ENCODE measurements around the gene MDFI. TPM values are rescaled to one million over a fixed set of nuclear protein-coding genes. Genes with fewer than 3 reads are reported as not detected.
"Not testable (repeated sequence)": the region's sequence is repeated elsewhere in the genome, so short reads cannot be mapped to it uniquely, and the experiment has no call there.

MDFI gene
- total and polyA plus RNA-seq, 8 donors, result 25.9 to 139 (median 108) TPM

- Histone ChIP-seq H3K4me3 (no peak overlapping the region), H3K36me3 (no peaks in the 10 kb centered on the region), H3K27ac (no peak overlapping the region), H3K9me3 (peaks cover 0 to 5% of the 10 kb centered on the region in 2 donors), H3K4me1 (no peaks in the 10 kb centered on the region), H3K27me3 (no peaks in the 10 kb centered on the region)
- ATAC-seq, result no peak
- TF ChIP-seq CTCF (IDR thresholded peaks at IDR 0.05), result no peak
- intact Hi-C loops (cut with DNase I), result no loop called here
- no peak for DNase-seq
Observed at GRCh38 chr6:41618598-41618997, 19.7 kb upstream of the MDFI start.

- H3K4me1 ChIP-seq; DNase-seq; H3K27ac ChIP-seq; H3K4me3 ChIP-seq; H3K36me3 ChIP-seq; intact Hi-C loops (cut with DNase I); H3K9me3 ChIP-seq; ATAC-seq; H3K27me3 ChIP-seq: not testable (repeated sequence)
Observed at GRCh38 chr6:41619193-41619592, 19.1 kb upstream of the MDFI start.

GRCh38 chr6:41621367-41621766, 16.9 kb upstream of the MDFI start:
- H3K27ac ChIP-seq, result no peak overlapping the region
- H3K4me1 ChIP-seq, result no peaks in the 10 kb centered on the region
- no peaks in the 10 kb centered on the region for H3K36me3 ChIP-seq
- DNase-seq, result no peak
- no peaks in the 10 kb centered on the region for H3K27me3 ChIP-seq
- no peak for ATAC-seq
- TF ChIP-seq CTCF (IDR thresholded peaks at IDR 0.05), result no peak
- H3K4me3 ChIP-seq, result no peak overlapping the region
- peaks cover 0 to 5% of the 10 kb centered on the region in 2 donors for H3K9me3 ChIP-seq
- intact Hi-C loops (cut with DNase I), result no loop called here

DNA sequence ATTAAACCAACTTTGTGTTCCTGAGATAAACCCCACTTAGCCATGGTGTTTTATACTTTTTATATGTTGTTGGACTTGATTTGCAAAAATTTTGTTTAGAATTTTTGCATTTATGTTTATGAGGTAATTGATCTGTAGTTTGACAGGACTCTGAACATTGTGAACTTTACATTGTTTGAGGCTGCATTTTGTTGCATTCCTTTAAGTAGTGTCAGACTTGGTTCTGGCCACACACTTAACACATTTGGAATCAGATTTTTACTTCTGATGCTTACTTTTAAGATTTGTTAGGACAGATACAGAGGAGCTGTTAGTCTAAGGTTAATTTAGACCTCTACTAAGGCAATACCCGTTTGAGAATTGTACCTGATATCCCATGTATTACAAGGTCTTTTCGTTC, 16.5 kb upstream of the MDFI start:
- intact Hi-C loops (cut with DNase I), result no loop called here
- no peak for DNase-seq
- peaks cover 0 to 5% of the 10 kb centered on the region in 2 donors for H3K9me3 ChIP-seq
- no peak overlapping the region for H3K4me3 ChIP-seq
- no peaks in the 10 kb centered on the region for H3K27me3 ChIP-seq
- H3K36me3 ChIP-seq, result no peaks in the 10 kb centered on the region
- no peak for ATAC-seq
- H3K4me1 ChIP-seq, result no peaks in the 10 kb centered on the region
- H3K27ac ChIP-seq, result no peak overlapping the region
- no peak for TF ChIP-seq CTCF (IDR thresholded peaks at IDR 0.05)

DNA sequence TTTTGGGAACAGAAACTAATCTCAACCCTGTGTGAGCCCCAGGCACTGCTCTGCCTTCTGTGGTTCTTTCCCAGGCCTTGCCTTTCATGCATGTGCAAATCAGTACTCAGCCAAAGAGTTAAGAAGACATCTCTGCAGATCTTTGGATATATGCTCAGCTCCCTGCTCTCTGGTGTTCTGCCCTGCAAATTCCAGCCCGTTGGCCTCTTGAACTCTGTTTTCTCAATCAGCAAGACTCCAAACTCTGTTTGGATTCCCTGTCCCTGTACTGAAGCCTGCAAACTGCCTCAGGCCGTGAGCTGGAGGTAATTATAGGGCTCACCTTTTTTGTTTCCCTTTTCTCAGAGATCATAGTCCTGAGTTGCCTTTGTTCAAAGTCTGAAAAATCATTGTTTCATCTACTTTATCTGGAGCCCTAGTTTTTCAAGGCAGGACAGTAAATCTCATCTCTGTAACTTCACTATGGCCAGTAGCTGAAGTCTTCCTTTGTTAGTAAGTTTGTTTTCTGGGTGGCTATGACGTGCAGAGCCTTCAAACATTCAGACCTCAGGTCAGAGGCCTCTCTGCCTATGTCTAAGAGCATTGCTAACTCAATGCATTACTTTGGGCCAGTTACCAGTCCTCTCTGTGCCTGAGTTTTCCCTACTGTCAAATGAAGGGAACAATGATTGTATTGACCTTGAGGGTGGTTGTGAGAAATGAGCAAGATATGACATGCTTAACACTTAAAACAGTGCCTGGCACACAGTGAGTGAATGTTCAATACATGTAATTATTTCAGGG, 15.9 kb upstream of the MDFI start:
- Histone ChIP-seq H3K27me3 (no peaks in the 10 kb centered on the region), H3K4me1 (no peaks in the 10 kb centered on the region), H3K27ac (no peak overlapping the region), H3K36me3 (no peaks in the 10 kb centered on the region), H3K4me3 (no peak overlapping the region), H3K9me3 (peaks cover 0 to 5% of the 10 kb centered on the region in 2 donors)
- DNase-seq (no peak), ATAC-seq (no peak)
- intact Hi-C loops (cut with DNase I), result no loop called here
- TF ChIP-seq CTCF (IDR thresholded peaks at IDR 0.05), result no peak

DNA sequence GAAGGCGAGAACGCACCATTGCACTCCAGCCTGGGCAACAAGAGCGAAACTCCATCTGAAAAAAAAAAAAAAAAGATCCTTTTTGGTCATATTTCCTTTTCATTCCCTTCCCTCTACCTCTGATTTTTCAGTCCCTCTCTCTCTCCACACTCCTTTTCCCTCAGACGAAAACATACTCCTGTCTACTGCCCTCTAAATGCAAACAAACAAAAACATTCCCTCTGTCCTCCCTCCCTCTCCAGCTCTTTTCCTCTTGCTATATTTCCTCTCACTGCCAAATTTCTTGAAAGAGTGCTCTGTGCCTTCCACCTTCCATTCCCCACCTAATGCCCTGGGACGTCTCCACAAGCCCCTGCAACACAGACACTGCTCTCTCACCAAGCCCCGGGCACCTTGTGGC, 14.9 kb upstream of the MDFI start:
- Histone ChIP-seq H3K4me3 (no peak overlapping the region), H3K27me3 (no peaks in the 10 kb centered on the region), H3K4me1 (no peaks in the 10 kb centered on the region), H3K36me3 (no peaks in the 10 kb centered on the region), H3K9me3 (peaks cover 0 to 5% of the 10 kb centered on the region in 2 donors), H3K27ac (no peak overlapping the region)
- DNase-seq, result no peak
- no peak for ATAC-seq
- intact Hi-C loops (cut with DNase I), result no loop called here
- TF ChIP-seq CTCF (IDR thresholded peaks at IDR 0.05), result no peak

All from left lung (tissue), 10 donors.